ENCODE measurements around the gene COL9A2. TPM values are rescaled to one million over a fixed set of nuclear protein-coding genes. Genes with fewer than 3 reads are reported as not detected.
A peak's percentile ranks its signal among the peaks of the same experiment; 100 is the strongest.
"Not testable (repeated sequence)": the region's sequence is repeated elsewhere in the genome, so short reads cannot be mapped to it uniquely, and the experiment has no call there.

Gene COL9A2
- 0.06 and 0.39 TPM in 2 replicates for total RNA-seq (2014; rRNA removed; shearing (Covaris generic))

DNA sequence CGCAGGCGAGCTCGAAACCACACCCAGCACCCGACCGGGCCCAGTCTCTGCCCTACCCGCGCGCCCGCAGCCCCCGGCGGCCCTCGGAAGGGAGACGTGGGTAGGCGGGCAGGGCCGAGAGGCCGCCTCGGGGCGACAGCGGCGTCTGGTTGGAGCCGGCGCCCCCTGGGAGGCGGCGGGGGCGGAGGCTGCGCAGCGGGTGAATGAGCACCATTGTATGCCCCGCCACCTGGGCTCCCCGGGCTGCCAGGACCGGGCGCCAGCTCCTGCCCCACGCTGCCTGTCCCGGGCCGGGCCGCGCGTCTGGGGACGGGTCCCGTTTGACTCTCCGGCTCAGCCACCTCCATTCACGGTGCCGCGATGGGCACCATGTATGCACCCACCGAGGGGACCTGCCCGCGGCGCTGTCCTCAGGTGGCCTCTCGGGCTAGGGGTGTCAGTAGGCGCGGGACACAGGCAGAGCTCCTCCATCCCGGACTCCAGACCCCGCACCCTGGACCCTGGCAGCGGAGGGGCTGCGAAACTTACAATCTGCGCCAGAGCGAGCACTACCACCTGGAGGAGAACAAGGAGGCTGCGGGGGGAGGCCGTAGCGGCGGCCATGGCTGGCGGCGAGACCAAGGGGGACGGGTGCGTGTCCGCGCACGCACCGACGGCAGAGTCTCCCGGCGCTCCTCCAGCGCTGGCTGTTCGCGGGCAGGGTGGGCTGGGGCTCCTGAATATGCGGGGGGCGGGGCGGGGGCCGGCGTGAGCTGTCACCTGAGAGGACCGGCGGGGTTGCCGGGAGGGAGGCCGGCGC, at the start of gene COL9A2:
TSS of gene COL9A2 (minus strand) at position 692 of the 799 bp plus-strand sequence. CDS start at position 603, 89 bp downstream.
- Histone ChIP-seq H3K36me3 (no peaks in the 10 kb centered on the region), H3K27ac (no peak within 1 kb of the TSS), H3K27me3 (replicated peaks) (peaks cover 23% of the 10 kb centered on the region), H3K4me1 (replicated peaks) (peaks cover 34% of the 10 kb centered on the region), H3K9me3 (replicated peaks) (peaks cover 7% of the 10 kb centered on the region), H3K4me3 (peak within 1 kb of the TSS; percentile 34)
- peak in 1 of 2 experiments; percentile 27 for DNase-seq (ENCODE audit: low read depth in 1 of 2, low spot score in 2 of 2)

DNA sequence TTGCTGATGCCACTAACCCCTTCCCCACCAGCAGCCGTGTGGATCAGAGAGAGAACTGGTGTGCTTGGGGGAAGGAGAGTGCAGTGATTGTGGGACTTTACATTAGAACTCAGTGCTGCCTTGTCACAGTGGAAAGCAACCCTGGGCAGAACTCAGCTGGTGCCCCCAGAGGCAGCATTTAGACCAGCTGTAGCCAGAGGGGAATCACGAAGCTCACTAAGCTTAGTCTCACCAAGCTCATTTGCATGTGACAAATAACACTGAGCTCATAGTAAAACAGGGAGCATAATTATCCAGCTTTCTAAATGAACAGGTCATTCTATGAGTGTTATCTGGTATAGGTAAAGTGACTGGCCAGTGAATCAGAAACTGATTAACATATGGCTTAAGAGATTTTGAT, 46.6 kb upstream of the COL9A2 start:
- Histone ChIP-seq H3K9me3 (replicated peaks) (no peaks in the 10 kb centered on the region), H3K4me1 (replicated peaks) (no peaks in the 10 kb centered on the region), H3K27me3 (replicated peaks) (no peaks in the 10 kb centered on the region), H3K4me3 (no peak overlapping the region), H3K36me3 (no peaks in the 10 kb centered on the region), H3K27ac (no peak overlapping the region)
- no peak for DNase-seq (ENCODE audit: low read depth in 1 of 2, low spot score in 2 of 2)

DNA sequence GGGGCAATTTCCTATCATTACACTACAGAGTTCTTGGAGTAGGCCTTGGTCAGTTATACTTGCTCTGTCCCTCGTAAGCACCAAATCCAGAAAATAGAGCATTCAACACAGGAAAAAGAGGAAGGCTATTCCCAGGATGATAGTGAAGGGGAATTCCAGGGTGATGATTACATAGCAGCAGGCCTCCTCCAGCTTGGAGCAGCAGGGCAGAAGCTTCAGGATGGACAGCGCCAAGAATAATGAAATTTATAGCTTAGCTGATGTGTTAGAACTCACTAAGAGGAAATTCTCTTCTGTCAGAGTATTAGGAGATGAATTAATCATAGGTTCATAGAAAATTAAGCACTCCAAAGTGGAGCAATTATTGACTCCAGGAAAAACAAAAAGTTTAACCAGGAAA, 45.6 kb upstream of the COL9A2 start:
- no peak for DNase-seq (ENCODE audit: low read depth in 1 of 2, low spot score in 2 of 2)
- Histone ChIP-seq H3K27me3 (replicated peaks) (no peaks in the 10 kb centered on the region), H3K9me3 (replicated peaks) (0 out of 2 replicates have a peak, but pooled peaks cover 5% of the 10 kb centered on the region), H3K36me3 (no peaks in the 10 kb centered on the region), H3K4me1 (replicated peaks) (no peaks in the 10 kb centered on the region), H3K4me3 (no peak overlapping the region), H3K27ac (no peak overlapping the region)

DNA sequence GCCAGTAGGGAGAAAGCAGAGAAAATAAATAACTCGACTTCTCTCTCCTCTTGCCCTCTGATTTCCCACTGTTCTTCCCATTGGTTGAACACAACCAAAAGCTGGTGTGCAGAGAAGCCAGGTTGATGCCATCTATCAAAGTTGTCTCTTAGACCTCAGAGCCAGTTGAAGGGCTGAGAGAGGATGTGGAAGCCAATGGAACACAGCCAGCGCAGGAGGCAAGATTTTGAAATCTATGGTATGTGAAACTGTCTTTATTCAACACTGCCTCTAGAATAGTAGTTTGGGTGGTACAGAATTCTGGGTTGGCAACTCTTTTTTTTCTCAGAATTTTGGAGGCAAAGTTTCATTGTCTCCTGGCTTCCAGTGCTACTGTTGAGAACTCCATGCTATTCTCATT, 45.1 kb upstream of the COL9A2 start:
- H3K4me1 ChIP-seq (replicated peaks): no peaks in the 10 kb centered on the region
- no peak overlapping the region for H3K27ac ChIP-seq
- no peak overlapping the region for H3K4me3 ChIP-seq
- no peaks in the 10 kb centered on the region for H3K27me3 ChIP-seq (replicated peaks)
- H3K36me3 ChIP-seq: no peaks in the 10 kb centered on the region
- DNase-seq (ENCODE audit: low read depth in 1 of 2, low spot score in 2 of 2): no peak
- H3K9me3 ChIP-seq (replicated peaks): peaks cover 8% of the 10 kb centered on the region; the same call in 1 of the 2 replicates

DNA sequence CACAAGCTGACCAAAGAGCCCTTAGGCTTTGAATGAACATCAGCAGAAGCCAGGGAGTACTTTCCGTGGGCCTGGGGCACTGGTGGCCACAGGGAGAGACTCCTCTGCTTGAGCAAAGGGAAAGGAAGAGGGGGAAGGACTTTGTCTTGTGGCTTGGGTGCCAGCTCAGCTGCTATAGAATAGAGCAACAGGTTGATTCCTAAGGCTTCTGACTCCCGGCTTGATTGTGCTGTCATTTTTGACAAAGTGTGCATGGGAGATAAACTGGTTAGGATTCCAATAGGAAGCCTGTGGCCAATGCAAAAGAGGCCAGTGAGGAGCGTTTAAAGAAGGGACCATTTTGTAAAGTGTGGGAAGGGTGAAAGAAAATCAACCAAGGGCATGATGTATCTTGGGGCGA, 44.6 kb upstream of the COL9A2 start:
- no peak for DNase-seq (ENCODE audit: low read depth in 1 of 2, low spot score in 2 of 2)
- Histone ChIP-seq H3K4me1 (replicated peaks) (no peaks in the 10 kb centered on the region), H3K4me3 (no peak overlapping the region), H3K27ac (no peak overlapping the region), H3K27me3 (replicated peaks) (no peaks in the 10 kb centered on the region), H3K36me3 (no peaks in the 10 kb centered on the region), H3K9me3 (replicated peaks) (peaks cover 8% of the 10 kb centered on the region; the same call in 1 of the 2 replicates)

DNA sequence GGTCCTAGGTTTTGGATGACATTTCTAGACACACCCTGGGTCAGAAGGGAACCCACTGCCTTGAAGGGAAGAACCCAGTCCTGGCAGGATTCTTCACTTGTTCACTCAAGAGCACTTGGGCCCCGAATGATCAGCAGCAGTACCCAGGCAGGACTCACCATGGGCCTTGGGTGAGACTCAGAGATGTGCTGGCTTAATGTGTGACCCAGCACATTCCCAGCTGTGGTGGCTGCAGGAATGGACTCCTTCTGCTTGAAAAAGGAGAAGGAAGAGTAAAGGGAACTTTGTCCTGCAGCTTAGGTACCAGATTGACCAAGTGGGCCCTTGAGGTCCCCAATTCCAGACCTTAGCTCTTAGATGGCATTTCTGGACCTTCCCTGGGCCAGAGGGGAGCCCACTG, 44.1 kb upstream of the COL9A2 start:
- H3K27ac ChIP-seq: no peak overlapping the region
- no peak for DNase-seq (ENCODE audit: low read depth in 1 of 2, low spot score in 2 of 2)
- no peaks in the 10 kb centered on the region for H3K4me1 ChIP-seq (replicated peaks)
- H3K36me3 ChIP-seq: no peaks in the 10 kb centered on the region
- no peaks in the 10 kb centered on the region for H3K27me3 ChIP-seq (replicated peaks)
- H3K4me3 ChIP-seq: no peak overlapping the region
- peaks cover 8% of the 10 kb centered on the region; the same call in 1 of the 2 replicates for H3K9me3 ChIP-seq (replicated peaks)

DNA sequence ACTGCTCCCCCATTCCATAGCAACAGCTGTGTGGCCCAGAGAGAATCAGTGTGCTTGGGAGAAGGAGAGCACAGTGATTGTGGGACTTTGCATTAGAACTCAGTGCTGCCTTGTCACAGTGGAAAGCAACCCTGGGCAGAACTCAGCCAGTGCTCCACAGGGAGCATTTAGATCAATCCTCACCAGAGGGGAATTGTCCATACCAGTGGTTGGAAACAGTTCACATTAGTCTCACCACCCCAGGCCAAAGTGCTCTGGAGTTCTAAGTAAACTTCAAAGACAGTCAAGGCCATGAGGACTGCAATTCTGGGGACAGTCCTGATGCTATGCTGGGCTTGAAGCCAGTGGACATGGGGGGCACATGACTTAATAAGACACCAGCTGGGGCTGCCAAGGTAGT, 43.5 kb upstream of the COL9A2 start:
- no peak overlapping the region for H3K4me3 ChIP-seq
- H3K27ac ChIP-seq: no peak overlapping the region
- DNase-seq (ENCODE audit: low read depth in 1 of 2, low spot score in 2 of 2): no peak
- peaks cover 8% of the 10 kb centered on the region; the same call in 1 of the 2 replicates for H3K9me3 ChIP-seq (replicated peaks)
- H3K4me1 ChIP-seq (replicated peaks): no peaks in the 10 kb centered on the region
- H3K36me3 ChIP-seq: no peaks in the 10 kb centered on the region
- H3K27me3 ChIP-seq (replicated peaks): no peaks in the 10 kb centered on the region

DNA sequence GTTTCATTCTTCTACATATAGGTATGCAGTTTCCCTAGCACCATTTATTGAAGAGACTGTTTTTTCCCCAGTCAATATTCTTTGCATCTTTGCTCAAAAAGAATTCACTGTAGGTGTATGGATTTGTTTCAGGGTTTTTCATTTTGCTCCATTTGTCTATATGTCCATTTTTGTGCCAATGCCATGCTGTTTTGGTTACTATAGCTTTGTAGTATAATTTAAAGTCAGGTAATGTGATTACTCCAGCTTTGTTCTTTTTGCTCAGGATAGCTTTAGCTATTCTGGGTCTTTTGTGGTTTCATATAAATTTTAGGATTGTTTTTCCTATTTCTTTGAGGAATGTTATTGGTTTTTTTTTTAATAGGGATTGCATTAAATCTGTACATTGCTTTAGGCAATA, 40.5 kb upstream of the COL9A2 start:
- H3K9me3 ChIP-seq (replicated peaks): peaks cover 8% of the 10 kb centered on the region; the same call in 1 of the 2 replicates
- no peaks in the 10 kb centered on the region for H3K27me3 ChIP-seq (replicated peaks)
- H3K36me3 ChIP-seq: no peaks in the 10 kb centered on the region
- no peak overlapping the region for H3K4me3 ChIP-seq
- H3K27ac ChIP-seq: no peak overlapping the region
- no peak for DNase-seq (ENCODE audit: low read depth in 1 of 2, low spot score in 2 of 2)
- no peaks in the 10 kb centered on the region for H3K4me1 ChIP-seq (replicated peaks)

DNA sequence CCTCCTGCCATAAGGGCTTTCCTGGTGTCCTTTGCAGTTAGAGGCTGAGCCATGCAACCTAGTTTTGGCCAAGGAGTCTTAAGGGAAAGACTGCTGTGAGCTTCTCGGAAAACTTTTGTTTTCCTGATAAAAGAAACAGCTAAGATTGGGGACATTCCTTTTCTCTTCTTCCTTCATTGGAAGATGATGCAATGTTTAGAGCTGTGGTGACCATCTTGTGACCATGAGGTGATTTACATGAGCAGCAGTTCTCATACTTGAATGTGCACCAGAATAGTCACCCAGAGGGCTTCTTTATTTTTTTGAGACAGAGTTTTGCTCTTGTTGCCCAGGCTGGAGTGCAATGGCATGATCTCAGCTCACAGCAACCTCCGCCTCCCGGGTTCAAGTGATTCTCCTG, 36.0 kb upstream of the COL9A2 start:
- no peaks in the 10 kb centered on the region for H3K4me1 ChIP-seq (replicated peaks)
- H3K9me3 ChIP-seq (replicated peaks): peaks cover 3% of the 10 kb centered on the region; the same call in 1 of the 2 replicates
- no peak for DNase-seq (ENCODE audit: low read depth in 1 of 2, low spot score in 2 of 2)
- no peak overlapping the region for H3K4me3 ChIP-seq
- H3K27me3 ChIP-seq (replicated peaks): no peaks in the 10 kb centered on the region
- H3K36me3 ChIP-seq: no peaks in the 10 kb centered on the region
- no peak overlapping the region for H3K27ac ChIP-seq

DNA sequence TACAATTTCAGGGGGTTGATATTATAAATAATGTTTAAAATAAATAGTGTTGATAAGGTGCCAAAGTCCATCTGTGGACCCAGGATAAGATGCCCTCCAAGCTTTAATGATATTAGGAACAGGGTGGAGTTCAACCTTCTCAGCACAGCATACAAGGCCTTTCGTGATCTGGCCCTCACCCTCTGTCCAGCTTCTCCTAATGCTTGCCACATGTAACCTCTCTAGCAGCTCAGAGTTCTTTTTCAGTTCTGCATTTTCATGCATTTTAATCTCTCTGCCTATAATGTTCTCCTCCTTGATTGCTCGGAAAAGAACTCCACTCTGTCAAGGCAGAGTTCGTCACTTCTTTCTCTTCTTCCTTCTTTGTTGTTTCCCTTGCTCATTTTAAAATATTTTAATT, 35.0 kb upstream of the COL9A2 start:
- Histone ChIP-seq H3K27ac (no peak overlapping the region), H3K4me1 (replicated peaks) (no peaks in the 10 kb centered on the region), H3K4me3 (no peak overlapping the region), H3K27me3 (replicated peaks) (no peaks in the 10 kb centered on the region), H3K36me3 (no peaks in the 10 kb centered on the region), H3K9me3 (replicated peaks) (no peaks in the 10 kb centered on the region)
- no peak for DNase-seq (ENCODE audit: low read depth in 1 of 2, low spot score in 2 of 2)

DNA sequence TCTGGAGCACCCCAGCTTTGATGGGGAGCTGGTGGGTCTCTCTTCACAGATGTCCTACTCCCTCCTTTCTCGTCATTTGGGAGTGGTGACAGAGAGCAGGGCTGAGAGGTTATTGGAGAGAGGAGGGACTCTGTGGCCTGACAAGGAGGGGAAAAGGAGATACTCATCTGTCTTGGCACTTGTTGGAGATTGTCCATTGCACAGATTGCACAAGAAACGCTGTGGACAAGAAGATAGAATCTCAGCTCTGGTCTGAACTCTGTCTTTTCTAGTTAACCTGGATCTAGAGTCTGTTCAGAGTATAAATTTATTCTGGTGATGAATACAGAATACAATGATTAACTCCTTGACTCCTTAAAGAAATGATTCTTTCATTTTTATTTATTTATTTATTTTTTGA, 34.0 kb upstream of the COL9A2 start:
- H3K9me3 ChIP-seq (replicated peaks): no peaks in the 10 kb centered on the region
- no peaks in the 10 kb centered on the region for H3K27me3 ChIP-seq (replicated peaks)
- H3K4me1 ChIP-seq (replicated peaks): no peaks in the 10 kb centered on the region
- no peak overlapping the region for H3K4me3 ChIP-seq
- H3K27ac ChIP-seq: no peak overlapping the region
- no peaks in the 10 kb centered on the region for H3K36me3 ChIP-seq
- DNase-seq (ENCODE audit: low read depth in 1 of 2, low spot score in 2 of 2): no peak

DNA sequence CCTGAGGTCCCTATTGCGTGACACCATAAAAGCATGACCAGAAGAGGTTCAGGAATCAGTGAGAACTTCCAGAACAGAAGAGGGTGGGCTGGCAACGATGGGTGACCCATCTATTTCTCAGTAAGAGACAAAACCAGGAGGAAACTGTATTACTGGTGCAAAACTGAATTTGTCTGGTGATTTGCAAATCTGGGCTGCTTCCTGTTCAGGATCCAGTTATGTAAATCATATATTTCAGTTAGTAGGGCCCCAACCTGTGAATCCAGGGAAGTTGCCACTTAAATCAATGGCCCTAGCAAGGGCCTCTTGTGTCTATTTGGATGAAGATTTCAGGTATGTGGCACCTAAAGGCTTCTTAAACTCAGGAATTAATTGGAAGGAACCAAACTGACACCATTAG, 33.3 kb upstream of the COL9A2 start:
- DNase-seq (ENCODE audit: low read depth in 1 of 2, low spot score in 2 of 2): no peak
- no peaks in the 10 kb centered on the region for H3K9me3 ChIP-seq (replicated peaks)

DNA sequence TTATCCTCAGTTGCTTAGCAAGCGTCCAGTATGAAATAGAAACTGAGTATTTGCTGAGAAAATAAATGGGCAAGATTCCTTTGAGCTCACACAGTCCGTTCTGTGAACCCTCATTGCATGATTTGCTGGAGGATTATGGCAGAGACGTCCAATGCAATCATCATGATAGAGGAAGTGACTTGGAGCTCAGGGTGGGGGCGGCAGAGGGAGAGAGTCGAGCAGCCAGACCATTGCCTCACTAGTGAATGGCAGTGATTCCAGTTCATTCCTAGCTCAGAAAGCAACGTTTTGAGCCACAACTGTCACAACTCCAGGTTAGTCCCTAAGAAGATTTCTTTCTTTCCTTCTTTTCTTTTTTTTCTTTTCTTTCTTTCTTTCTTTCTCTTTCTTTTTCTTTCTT, 27.5 kb upstream of the COL9A2 start:
- H3K9me3 ChIP-seq (replicated peaks): no peaks in the 10 kb centered on the region
- DNase-seq (ENCODE audit: low read depth in 1 of 2, low spot score in 2 of 2): peak; percentile 7 to 41
- H3K27ac ChIP-seq: no peak overlapping the region
- H3K36me3 ChIP-seq: no peaks in the 10 kb centered on the region
- H3K4me3 ChIP-seq: no peak overlapping the region
- H3K27me3 ChIP-seq (replicated peaks): no peaks in the 10 kb centered on the region
- H3K4me1 ChIP-seq (replicated peaks): no peaks in the 10 kb centered on the region

More for the DNA sequence above, 33.3 kb upstream of the COL9A2 start:
- no peaks in the 10 kb centered on the region for H3K27me3 ChIP-seq (replicated peaks)
- no peaks in the 10 kb centered on the region for H3K36me3 ChIP-seq
- H3K4me1 ChIP-seq (replicated peaks): no peaks in the 10 kb centered on the region
- H3K4me3 ChIP-seq: no peak overlapping the region
- H3K27ac ChIP-seq: no peak overlapping the region

DNA sequence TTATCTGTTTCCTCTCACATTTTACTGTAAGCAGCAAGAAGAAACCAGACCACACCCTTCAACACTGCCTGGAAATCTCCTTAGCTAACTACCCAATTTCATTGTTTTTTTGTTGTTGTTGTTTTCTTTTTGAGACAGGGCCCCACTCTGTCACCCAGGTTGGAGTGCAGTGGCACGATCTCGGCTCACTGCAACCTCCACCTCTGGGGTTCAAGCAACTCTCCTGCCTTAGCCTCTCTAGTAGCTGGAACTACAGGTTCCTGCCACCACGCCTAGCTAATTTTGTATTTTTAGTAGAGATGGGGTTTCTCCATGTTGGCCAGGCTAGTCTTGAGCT, 25.3 kb upstream of the COL9A2 start:
- H3K36me3 ChIP-seq; H3K27ac ChIP-seq; DNase-seq (ENCODE audit: low read depth in 1 of 2, low spot score in 2 of 2); H3K4me1 ChIP-seq (replicated peaks); H3K9me3 ChIP-seq (replicated peaks); H3K4me3 ChIP-seq; H3K27me3 ChIP-seq (replicated peaks): not testable (repeated sequence)

All from SJSA1 (cell line).